HG02981 (cell line): ENCODE results near the gene BAG1.

ENCODE experiments used
- ATAC-seq: cut with Tn5 transposase; IDR thresholded peaks from one replicate; pipeline ENCODE4 v1.9.1; 2021; ENCODE audit warnings: mild to moderate bottlenecking, moderate library complexity; ENCODE audit not compliant: unreplicated experiment

Gene BAG1

DNA sequence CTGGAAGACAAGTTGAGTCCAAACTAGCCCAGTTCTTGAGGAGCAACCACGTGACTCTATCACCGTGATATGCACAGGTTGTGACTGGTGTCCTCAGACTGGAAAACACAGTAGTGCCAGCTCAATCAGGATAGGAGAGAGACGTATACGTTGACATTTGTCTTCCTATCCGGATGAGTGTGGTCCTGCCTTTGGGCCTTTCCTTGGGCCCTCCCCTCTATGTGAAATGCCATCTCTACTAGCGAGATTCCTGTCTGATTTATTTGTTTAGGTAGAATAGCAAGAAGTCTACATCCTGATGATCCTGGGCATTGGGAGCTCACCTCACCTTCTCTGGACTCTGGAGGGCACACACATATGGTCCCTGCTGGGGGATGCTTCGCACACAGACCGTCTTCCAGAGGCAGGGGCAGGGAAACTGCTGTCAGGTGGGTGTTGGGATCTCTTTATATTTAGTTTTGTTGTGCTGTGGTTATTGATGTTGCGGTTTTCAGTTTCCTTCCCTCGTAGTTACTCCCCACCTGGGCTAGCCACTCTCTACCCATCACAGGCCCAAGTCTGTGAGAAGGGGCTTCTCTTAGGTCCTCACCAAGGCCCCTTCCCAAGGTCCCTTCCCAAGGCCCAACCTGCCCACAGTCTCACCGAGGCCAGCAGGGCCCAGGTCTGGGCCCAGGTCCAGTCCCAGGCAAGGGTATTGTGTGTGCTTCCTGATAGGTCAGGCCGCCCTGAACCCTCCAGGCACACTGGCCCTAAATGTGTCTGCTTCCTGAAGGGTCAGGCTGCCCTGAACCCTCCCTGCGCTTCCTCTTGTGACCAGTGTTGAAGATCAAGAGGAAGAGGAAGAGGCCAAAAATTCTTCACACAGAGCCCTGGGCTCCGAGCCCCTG is 43.6 kb downstream of the BAG1 start:
- ATAC-seq = no peak

GRCh38 chr9:33211695-33212393 is 52.7 kb downstream of the BAG1 start:
- no peak for ATAC-seq

- ATAC-seq = no peak
Measured at GRCh38 chr9:33210006-33210715, 54.3 kb downstream of the BAG1 start.

- ATAC-seq = no peak
Measured at GRCh38 chr9:33209394-33209793, 55.1 kb downstream of the BAG1 start.

DNA sequence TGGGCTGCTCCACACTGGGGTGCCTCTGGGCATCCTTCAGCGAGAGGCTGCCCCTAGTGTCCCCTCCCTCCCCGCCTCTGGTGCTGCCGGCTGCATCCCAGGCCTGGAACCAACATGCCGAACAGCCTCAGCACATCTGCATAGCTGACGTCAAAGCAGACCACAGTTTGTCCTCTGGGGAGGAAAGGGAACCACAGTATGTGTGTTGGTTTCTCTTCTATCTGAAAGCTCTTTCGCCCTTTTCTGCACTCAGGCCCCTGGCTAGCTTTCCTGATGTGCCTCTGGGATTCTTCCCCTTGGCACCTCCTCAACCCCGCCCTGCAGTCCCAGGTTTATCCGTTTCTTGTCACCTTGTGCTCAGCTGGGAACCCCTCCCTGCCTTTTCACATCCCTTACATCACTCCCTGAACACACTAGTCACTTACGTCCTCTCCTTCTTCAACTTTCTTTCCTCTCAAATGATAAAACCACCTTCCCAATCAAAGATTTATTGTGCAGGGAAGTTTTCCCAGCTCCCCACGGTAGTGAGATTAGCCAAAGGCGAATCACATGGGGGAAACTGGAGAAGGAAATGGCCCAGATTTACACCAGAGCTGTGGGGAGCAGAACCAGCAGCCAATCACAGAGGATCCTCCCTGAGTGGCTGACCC is 61.8 kb downstream of the BAG1 start:
- peak; percentile 99 for ATAC-seq
